ENCODE results near the gene PLA2G7.

The PLA2G7 gene

DNA sequence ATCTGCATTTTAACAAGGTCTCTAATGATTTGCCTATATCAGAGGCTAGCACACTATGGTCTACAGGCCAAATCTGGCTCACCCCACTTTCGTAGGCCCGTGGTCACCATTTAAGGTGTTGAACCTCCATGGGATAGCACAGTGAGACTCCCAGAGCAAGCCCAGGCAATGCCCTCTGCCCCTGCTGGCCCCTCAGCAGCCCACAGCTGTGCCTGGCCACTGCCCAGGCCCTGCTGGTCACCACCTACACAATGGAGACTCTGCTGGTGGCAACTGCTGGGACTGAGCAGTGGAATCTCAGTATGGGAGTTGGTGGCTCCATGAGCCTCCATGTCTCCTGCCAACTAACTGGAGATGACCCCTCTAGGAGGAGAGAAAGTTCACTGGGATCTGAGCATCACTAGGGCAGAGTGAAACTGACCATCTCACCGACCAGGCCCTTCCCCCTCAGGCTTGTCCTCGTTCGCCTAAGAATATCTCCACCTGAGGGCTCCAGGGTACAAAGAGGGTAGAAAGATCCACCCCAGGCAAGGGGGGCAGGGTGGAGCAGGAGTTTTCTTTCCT is 13.8 kb upstream of the PLA2G7 start:
- Histone ChIP-seq H3K9me3 (ENCODE audit: control insufficient read depth, insufficient read depth, low read depth, low read length) (no peaks in the 10 kb centered on the region), H3K36me3 (ENCODE audit: control insufficient read depth in 2 of 2, insufficient read depth in 1 of 2, low read length in 2 of 2) (no peaks in the 10 kb centered on the region), H3K27ac (ENCODE audit: extremely low read depth, low read depth, low read length) (no peak overlapping the region), H3K4me1 (ENCODE audit: control insufficient read depth, insufficient read depth, low read length) (no peaks in the 10 kb centered on the region), H3K4me3 (ENCODE audit: low read depth, low read length) (no peak overlapping the region)
- ChIA-PET POLR2A (no interaction called here), CTCF (interaction anchor here (0.6 kb wide), 1 partner anchor 144 kb away, joined by 3 read pairs; no protein-coding TSS in a partner anchor)
- TF ChIP-seq ZNF140 (tag by site-specific recombination; IDR thresholded peaks at IDR 0.05) (no peak), ZNF449 (tag by site-specific recombination; IDR thresholded peaks at IDR 0.05) (no peak), ZNF146 (tag by site-specific recombination; IDR thresholded peaks at IDR 0.05) (no peak), GLIS1 (tag by site-specific recombination; IDR thresholded peaks at IDR 0.05) (no peak), ZNF768 (tag by site-specific recombination; IDR thresholded peaks at IDR 0.05) (no peak), YY1 (tag by site-specific recombination; IDR thresholded peaks at IDR 0.05) (no peak), ZNF639 (tag by site-specific recombination; IDR thresholded peaks at IDR 0.05) (no peak), PRDM4 (tag by site-specific recombination; IDR thresholded peaks at IDR 0.05) (no peak), ZNF658 (tag by site-specific recombination; IDR thresholded peaks at IDR 0.05) (no peak), ZNF391 (tag by site-specific recombination; IDR thresholded peaks at IDR 0.05; ENCODE audit: borderline replicate concordance, low read depth) (no peak)
- TF ChIP-seq, protein P1, sequence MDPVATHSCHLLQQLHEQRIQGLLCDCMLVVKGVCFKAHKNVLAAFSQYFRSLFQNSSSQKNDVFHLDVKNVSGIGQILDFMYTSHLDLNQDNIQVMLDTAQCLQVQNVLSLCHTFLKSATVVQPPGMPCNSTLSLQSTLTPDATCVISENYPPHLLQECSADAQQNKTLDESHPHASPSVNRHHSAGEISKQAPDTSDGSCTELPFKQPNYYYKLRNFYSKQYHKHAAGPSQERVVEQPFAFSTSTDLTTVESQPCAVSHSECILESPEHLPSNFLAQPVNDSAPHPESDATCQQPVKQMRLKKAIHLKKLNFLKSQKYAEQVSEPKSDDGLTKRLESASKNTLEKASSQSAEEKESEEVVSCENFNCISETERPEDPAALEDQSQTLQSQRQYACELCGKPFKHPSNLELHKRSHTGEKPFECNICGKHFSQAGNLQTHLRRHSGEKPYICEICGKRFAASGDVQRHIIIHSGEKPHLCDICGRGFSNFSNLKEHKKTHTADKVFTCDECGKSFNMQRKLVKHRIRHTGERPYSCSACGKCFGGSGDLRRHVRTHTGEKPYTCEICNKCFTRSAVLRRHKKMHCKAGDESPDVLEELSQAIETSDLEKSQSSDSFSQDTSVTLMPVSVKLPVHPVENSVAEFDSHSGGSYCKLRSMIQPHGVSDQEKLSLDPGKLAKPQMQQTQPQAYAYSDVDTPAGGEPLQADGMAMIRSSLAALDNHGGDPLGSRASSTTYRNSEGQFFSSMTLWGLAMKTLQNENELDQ (tag by site-specific recombination; IDR thresholded peaks at IDR 0.05; ENCODE audit: low read depth) = no peak

DNA sequence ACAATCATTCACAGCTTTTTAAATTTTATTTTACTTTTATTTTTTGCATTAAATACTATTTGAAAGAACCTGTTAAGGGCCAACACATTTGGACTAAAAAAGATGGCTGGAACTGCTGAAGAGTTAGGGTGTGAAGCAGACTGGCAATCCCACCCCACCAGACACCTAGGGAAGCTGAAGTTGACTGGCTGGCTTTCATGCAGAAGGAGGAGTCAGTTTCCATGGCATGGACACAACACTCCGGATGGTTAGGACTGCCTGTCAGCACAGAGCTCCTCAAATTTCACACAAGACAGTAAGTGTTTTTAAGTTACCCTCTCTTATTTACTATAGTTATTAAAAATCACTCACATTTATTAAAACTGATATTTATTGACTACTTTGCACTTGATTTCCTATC is 11.5 kb upstream of the PLA2G7 start, which contains the start of gene ANKRD66:
TSS of gene ANKRD66 (plus strand) at position 238 of the 400 bp plus-strand sequence. CDS start 5,016 bp downstream, outside the sequence.
- no peaks in the 10 kb centered on the region for H3K4me1 ChIP-seq (ENCODE audit: control insufficient read depth, insufficient read depth, low read length)
- no peak within 1 kb of the TSS for H3K27ac ChIP-seq (ENCODE audit: extremely low read depth, low read depth, low read length)
- no peaks in the 10 kb centered on the region for H3K36me3 ChIP-seq (ENCODE audit: control insufficient read depth in 2 of 2, insufficient read depth in 1 of 2, low read length in 2 of 2)
- H3K4me3 ChIP-seq (ENCODE audit: low read depth, low read length) = no peak within 1 kb of the TSS
- POLR2A ChIA-PET = no interaction called here
- CTCF ChIA-PET = interaction anchor here (0.7 to 1.3 kb wide), 4 partner anchors 9 to 301 kb away, joined by 3 to 4 read pairs (median 4); no protein-coding TSS in a partner anchor
- H3K9me3 ChIP-seq (ENCODE audit: control insufficient read depth, insufficient read depth, low read depth, low read length) = no peaks in the 10 kb centered on the region
- TF ChIP-seq KLF16 (tag by site-specific recombination; IDR thresholded peaks at IDR 0.05) (no peak), ZEB2 (tag by site-specific recombination; IDR thresholded peaks at IDR 0.05) (no peak), ZNF768 (tag by site-specific recombination; IDR thresholded peaks at IDR 0.05) (no peak), GFI1B (tag by site-specific recombination; IDR thresholded peaks at IDR 0.05) (no peak), ZNF146 (tag by site-specific recombination; IDR thresholded peaks at IDR 0.05) (no peak), ZNF555 (tag by site-specific recombination; conservative IDR thresholded peaks at IDR 0.05) (no peak), GLIS2 (tag by site-specific recombination; IDR thresholded peaks at IDR 0.05) (no peak), ZNF133 (tag by site-specific recombination; IDR thresholded peaks at IDR 0.05) (no peak), ZNF280D (tag by site-specific recombination; IDR thresholded peaks at IDR 0.05) (no peak), BCL11B (tag by site-specific recombination; IDR thresholded peaks at IDR 0.05; ENCODE audit: low read depth) (no peak), YY1 (tag by site-specific recombination; IDR thresholded peaks at IDR 0.05) (no peak), ZNF121 (tag by site-specific recombination; IDR thresholded peaks at IDR 0.05) (no peak)
- TF ChIP-seq, protein P2, sequence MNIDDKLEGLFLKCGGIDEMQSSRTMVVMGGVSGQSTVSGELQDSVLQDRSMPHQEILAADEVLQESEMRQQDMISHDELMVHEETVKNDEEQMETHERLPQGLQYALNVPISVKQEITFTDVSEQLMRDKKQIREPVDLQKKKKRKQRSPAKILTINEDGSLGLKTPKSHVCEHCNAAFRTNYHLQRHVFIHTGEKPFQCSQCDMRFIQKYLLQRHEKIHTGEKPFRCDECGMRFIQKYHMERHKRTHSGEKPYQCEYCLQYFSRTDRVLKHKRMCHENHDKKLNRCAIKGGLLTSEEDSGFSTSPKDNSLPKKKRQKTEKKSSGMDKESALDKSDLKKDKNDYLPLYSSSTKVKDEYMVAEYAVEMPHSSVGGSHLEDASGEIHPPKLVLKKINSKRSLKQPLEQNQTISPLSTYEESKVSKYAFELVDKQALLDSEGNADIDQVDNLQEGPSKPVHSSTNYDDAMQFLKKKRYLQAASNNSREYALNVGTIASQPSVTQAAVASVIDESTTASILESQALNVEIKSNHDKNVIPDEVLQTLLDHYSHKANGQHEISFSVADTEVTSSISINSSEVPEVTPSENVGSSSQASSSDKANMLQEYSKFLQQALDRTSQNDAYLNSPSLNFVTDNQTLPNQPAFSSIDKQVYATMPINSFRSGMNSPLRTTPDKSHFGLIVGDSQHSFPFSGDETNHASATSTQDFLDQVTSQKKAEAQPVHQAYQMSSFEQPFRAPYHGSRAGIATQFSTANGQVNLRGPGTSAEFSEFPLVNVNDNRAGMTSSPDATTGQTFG (tag by site-specific recombination; IDR thresholded peaks at IDR 0.05; ENCODE audit: borderline replicate concordance) = no peak
